Sigmoid colon (tissue), 7 donors: ENCODE results near the gene PDE7B. TPM values are rescaled to one million over a fixed set of nuclear protein-coding genes. Genes with fewer than 3 reads are reported as not detected.

ENCODE experiments used
- DNase-seq: peaks from one replicate; pipeline ENCODE4 v3.0.0-alpha.2; 2019
- H3K27ac ChIP-seq, 4 donors: fragments of 200-600 bp; sonication (generic); one replicate each; pipeline ENCODE4 v1.5.1; 2016 to 2019; ENCODE audit warnings: mild to moderate bottlenecking in 1 of 4
- H3K27me3 ChIP-seq, 3 donors: fragments of 200-600 bp; sonication (generic); one replicate each; pipeline ENCODE4 v1.5.1; 2019; ENCODE audit warnings: mild to moderate bottlenecking in 1 of 3
- H3K36me3 ChIP-seq, 4 donors: fragments of 200-600 bp; sonication (generic); one replicate each; pipeline ENCODE4 v1.5.1; 2016 to 2019
- H3K4me1 ChIP-seq, 4 donors: fragments of 200-600 bp; sonication (generic); one replicate each; pipeline ENCODE4 v1.5.1; 2017 to 2019
- H3K4me3 ChIP-seq, 4 donors: fragments of 200-600 bp; sonication (generic); one replicate each; pipeline ENCODE4 v1.5.1; 2017 to 2019; ENCODE audit warnings: mild to moderate bottlenecking in 2 of 4, moderate library complexity in 1 of 4
- H3K9me3 ChIP-seq, 4 donors: fragments of 200-600 bp in 3 of 4; sonication (generic) in 3 of 4; one replicate each; pipeline versions ENCODE4 v1.5.1 to v1.6.1; 2013 to 2019
- CTCF ChIP-seq, 4 experiments: fragments of 450-650 bp in 3 of 4; fragments of 200-600 bp in 1 of 4; IDR thresholded peaks; one replicate each; pipeline ENCODE4 v1.5.1; 2016 to 2019; ENCODE audit warnings: antibody characterized with exemption in 4 of 4, mild to moderate bottlenecking in 3 of 4, moderate library complexity in 2 of 4
- EP300 ChIP-seq, 4 donors: sonication (generic); formaldehyde crosslinking; IDR thresholded peaks; one replicate each; pipeline ENCODE4 v1.6.1; 2017; ENCODE audit warnings: antibody characterized with exemption in 4 of 4
- POLR2A ChIP-seq, 2 donors: fragments of 450-650 bp; IDR thresholded peaks; one replicate each; pipeline ENCODE4 v1.6.1; 2016; ENCODE audit warnings: antibody characterized with exemption in 2 of 2, mild to moderate bottlenecking in 2 of 2, moderate library complexity in 2 of 2
- POLR2AphosphoS5 ChIP-seq, 4 donors: sonication (generic); formaldehyde crosslinking; IDR thresholded peaks; one replicate each; pipeline ENCODE4 v1.6.1; 2017; ENCODE audit warnings: antibody characterized with exemption in 4 of 4
- WGBS, 2 donors: extraction: QIAGEN DNeasy Blood & Tissue Kit; methylation state at CpG; one replicate each; pipeline ENCODE4 v1.1.7; 2013; 5-methylcytosine and 5-hydroxymethylcytosine counted together
- intact Hi-C: fragments of 100-400 bp; cut with DNase I; formaldehyde crosslinking; loops from one replicate; pipeline ENCODE4 v1.15.1; 2023
- polyA plus RNA-seq, 3 donors: library from polyadenylated mRNA; stranded (reverse); fragments of 200-250 nt; gene quantifications; one replicate each; pipeline ENCODE4 v1.2.3, GENCODE V29; 2013
- total RNA-seq, 4 donors: library from RNA; depleted of rRNA; stranded (reverse); fragments of >200 nt; gene quantifications; one replicate each; pipeline ENCODE4 v1.1.0, GENCODE V29; 2016
- donor health status: healthy with polysubstance abuse.
- donor health status: Bipolar disorder and iron deficiency.
- donor health status: healthy.

PDE7B gene
- total and polyA plus RNA-seq, 7 donors = 1.1 to 10.3 (median 6.3) TPM

DNA sequence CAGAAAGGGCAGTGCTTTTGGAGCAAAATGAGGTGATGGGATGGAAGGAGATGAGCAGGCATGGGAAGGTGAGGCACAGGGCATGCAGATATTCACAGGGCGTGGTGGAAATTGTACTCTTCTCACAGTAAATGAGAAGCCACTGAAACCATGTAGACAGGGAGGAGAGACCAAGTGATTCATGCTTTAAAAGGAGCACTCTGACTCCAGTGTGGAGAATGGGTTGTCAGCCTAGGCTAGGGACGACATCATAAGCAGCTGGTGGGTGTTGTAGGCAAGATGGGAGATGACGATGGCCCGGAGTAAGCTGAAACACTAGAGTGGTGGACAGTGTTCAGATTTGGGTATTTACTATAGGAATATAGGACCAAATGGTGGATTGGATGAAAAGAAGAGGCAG is 18.4 kb downstream of the PDE7B start:
- TF ChIP-seq CTCF (IDR thresholded peaks at IDR 0.05) (no peak), EP300 (IDR thresholded peaks at IDR 0.05) (no peak), POLR2AphosphoS5 (IDR thresholded peaks at IDR 0.05) (no peak), POLR2A (IDR thresholded peaks at IDR 0.05) (no peak)
- H3K4me3 ChIP-seq = no peak overlapping the region
- H3K9me3 ChIP-seq = no peaks in the 10 kb centered on the region
- H3K27ac ChIP-seq = no peak overlapping the region
- intact Hi-C loops = no loop called here
- DNase-seq = no peak
- WGBS, 2 donors = 89 to 96% methylated on average over 4 of the region's 4 CpGs
- H3K27me3 ChIP-seq = no peaks in the 10 kb centered on the region
- no peaks in the 10 kb centered on the region for H3K4me1 ChIP-seq
- H3K36me3 ChIP-seq = no peaks in the 10 kb centered on the region

DNA sequence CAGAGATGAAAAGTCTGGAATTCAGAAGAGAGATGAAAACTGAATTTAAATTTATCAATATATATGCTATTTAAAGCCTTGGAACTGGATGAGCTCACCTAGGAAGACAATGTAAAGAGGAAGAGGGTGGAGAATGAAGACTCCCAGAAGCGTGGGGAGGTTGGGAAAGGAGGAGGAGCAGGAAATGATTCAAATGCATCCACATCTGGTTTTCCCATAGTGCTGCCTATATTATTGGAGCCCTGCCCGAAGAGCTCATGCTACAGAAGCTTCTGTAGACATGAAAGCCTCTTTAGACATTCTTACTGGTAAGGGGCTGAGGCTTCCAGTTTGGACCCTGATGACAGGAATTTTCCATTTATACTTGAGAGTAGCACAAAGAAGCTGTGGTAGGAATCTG is 19.2 kb downstream of the PDE7B start:
- Histone ChIP-seq H3K27ac (no peak overlapping the region), H3K9me3 (no peaks in the 10 kb centered on the region), H3K4me3 (no peak overlapping the region), H3K4me1 (no peaks in the 10 kb centered on the region), H3K36me3 (no peaks in the 10 kb centered on the region), H3K27me3 (no peaks in the 10 kb centered on the region)
- 70 to 73% methylated on average over 2 of the region's 2 CpGs for WGBS, 2 donors
- DNase-seq = no peak
- no peak for TF ChIP-seq POLR2A (IDR thresholded peaks at IDR 0.05)
- TF ChIP-seq POLR2AphosphoS5 (IDR thresholded peaks at IDR 0.05) = no peak
- no peak for TF ChIP-seq CTCF (IDR thresholded peaks at IDR 0.05)
- no peak for TF ChIP-seq EP300 (IDR thresholded peaks at IDR 0.05)
- intact Hi-C loops = no loop called here

- H3K4me1 ChIP-seq = no peaks in the 10 kb centered on the region
- no peak for DNase-seq
- TF ChIP-seq POLR2A (IDR thresholded peaks at IDR 0.05) = no peak
- no peak for TF ChIP-seq POLR2AphosphoS5 (IDR thresholded peaks at IDR 0.05)
- no peaks in the 10 kb centered on the region for H3K36me3 ChIP-seq
- H3K27me3 ChIP-seq = no peaks in the 10 kb centered on the region
- no peak overlapping the region for H3K4me3 ChIP-seq
- no peak overlapping the region for H3K27ac ChIP-seq
- 88 to 94% methylated on average over 1 of the region's 1 CpG for WGBS, 2 donors
- intact Hi-C loops = no loop called here
- H3K9me3 ChIP-seq = no peaks in the 10 kb centered on the region
Measured at GRCh38 chr6:135871296-135871695, 19.8 kb downstream of the PDE7B start.

GRCh38 chr6:135871878-135872277 is 20.4 kb downstream of the PDE7B start:
- DNase-seq = no peak
- TF ChIP-seq CTCF (IDR thresholded peaks at IDR 0.05) (no peak), POLR2A (IDR thresholded peaks at IDR 0.05) (no peak), POLR2AphosphoS5 (IDR thresholded peaks at IDR 0.05) (no peak), EP300 (IDR thresholded peaks at IDR 0.05) (no peak)
- H3K27ac ChIP-seq = no peak overlapping the region
- H3K36me3 ChIP-seq = no peaks in the 10 kb centered on the region
- no peaks in the 10 kb centered on the region for H3K27me3 ChIP-seq
- 83 to 91% methylated on average over 1 of the region's 1 CpG for WGBS, 2 donors
- H3K4me1 ChIP-seq = no peaks in the 10 kb centered on the region
- H3K9me3 ChIP-seq = no peaks in the 10 kb centered on the region
- no peak overlapping the region for H3K4me3 ChIP-seq
- intact Hi-C loops = no loop called here

DNA sequence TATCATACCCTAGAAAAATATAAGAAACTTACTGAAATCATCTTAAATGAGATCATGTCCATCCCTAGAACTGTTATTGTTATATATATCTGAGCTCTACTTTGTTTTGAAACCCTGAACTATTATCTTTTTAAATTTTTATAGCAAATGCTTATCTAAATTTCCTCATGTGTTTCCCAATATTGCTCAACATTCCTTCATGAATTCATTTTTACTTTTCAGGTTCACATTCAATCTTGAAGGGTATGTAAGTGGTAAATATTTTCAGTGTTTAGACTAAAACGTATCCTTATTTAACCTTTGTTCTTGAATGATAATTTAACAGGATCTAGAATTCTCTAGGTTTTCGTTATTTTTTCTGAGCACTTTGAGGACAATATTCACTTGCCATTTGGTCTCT is 23.9 kb downstream of the PDE7B start:
- Histone ChIP-seq H3K4me1 (no peaks in the 10 kb centered on the region), H3K27me3 (no peaks in the 10 kb centered on the region), H3K9me3 (no peaks in the 10 kb centered on the region), H3K27ac (no peak overlapping the region), H3K4me3 (no peak overlapping the region), H3K36me3 (no peaks in the 10 kb centered on the region)
- intact Hi-C loops = no loop called here
- 60 to 67% methylated on average over 2 of the region's 2 CpGs for WGBS, 2 donors
- TF ChIP-seq POLR2AphosphoS5 (IDR thresholded peaks at IDR 0.05) = no peak
- no peak for TF ChIP-seq EP300 (IDR thresholded peaks at IDR 0.05)
- TF ChIP-seq CTCF (IDR thresholded peaks at IDR 0.05) = no peak
- TF ChIP-seq POLR2A (IDR thresholded peaks at IDR 0.05) = no peak
- DNase-seq = no peak
